Heart left ventricle (tissue), 16 donors: Measurements from ENCODE around the gene AGPAT4. TPM values are rescaled to one million over a fixed set of nuclear protein-coding genes. Genes with fewer than 3 reads are reported as not detected.

ENCODE experiments used
- ATAC-seq, 4 donors: fragments of 200-7000 bp; cut with Tn5 transposase; one replicate each; pipeline ENCODE4 v1.9.1; 2020 to 2022; ENCODE audit warnings: moderate library complexity in 4 of 4, mild to moderate bottlenecking in 3 of 4, moderate number of reproducible peaks in 1 of 4
- DNase-seq, 5 donors: peaks; one replicate each; pipeline ENCODE4 v3.0.0-alpha.2; 2020
- H3K27ac ChIP-seq, 12 donors: fragments of 200-600 bp; sonication (generic) in 4 of 12; one replicate each; pipeline versions ENCODE4 v1.5.0 to v1.8.0; 2016 to 2022; ENCODE audit warnings: mild to moderate bottlenecking in 2 of 12
- H3K27me3 ChIP-seq, 9 donors: fragments of 200-600 bp; sonication (generic) in 2 of 9; one replicate each; pipeline versions ENCODE4 v1.5.1 to v1.8.0; 2016 to 2022; ENCODE audit warnings: mild to moderate bottlenecking in 3 of 9
- H3K36me3 ChIP-seq, 9 donors: fragments of 200-600 bp; sonication (generic) in 2 of 9; one replicate each; pipeline versions ENCODE4 v1.5.0 to v1.8.0; 2018 to 2022; ENCODE audit warnings: mild to moderate bottlenecking in 2 of 9
- H3K4me1 ChIP-seq, 12 donors: fragments of 200-600 bp; sonication (generic) in 4 of 12; one replicate each; pipeline versions ENCODE4 v1.5.0 to v1.8.0; 2016 to 2022; ENCODE audit warnings: mild to moderate bottlenecking in 3 of 12
- H3K4me3 ChIP-seq, 12 donors: fragments of 200-600 bp; sonication (generic) in 4 of 12; one replicate each; pipeline versions ENCODE4 v1.5.0 to v1.8.0; 2017 to 2022; ENCODE audit warnings: mild to moderate bottlenecking in 9 of 12, moderate library complexity in 4 of 12
- H3K9me3 ChIP-seq, 12 donors: fragments of 200-600 bp; sonication (generic) in 4 of 12; one replicate each; pipeline versions ENCODE4 v1.5.0 to v1.8.0; 2016 to 2022; ENCODE audit warnings: mild to moderate bottlenecking in 1 of 12
- CTCF ChIP-seq, 12 donors: fragments of 200-600 bp; sonication (generic) in 4 of 12; IDR thresholded peaks; one replicate each; pipeline versions ENCODE4 v1.5.0 to v1.8.0; 2018 to 2022; ENCODE audit warnings: antibody characterized with exemption in 12 of 12, mild to moderate bottlenecking in 5 of 12
- POLR2A ChIP-seq, 2 donors: fragments of 450-650 bp; IDR thresholded peaks; one replicate each; pipeline ENCODE4 v1.6.1; 2017; ENCODE audit warnings: antibody characterized with exemption in 2 of 2, mild to moderate bottlenecking in 2 of 2, moderate library complexity in 2 of 2
- whole genome bisulfite sequencing, 4 donors: extraction: QIAGEN DNeasy Blood & Tissue Kit in 2 of 4; methylation state at CpG; one replicate each; pipeline versions ENCODE4 v1.1.5 to v1.1.7; 2013 to 2018; 5-methylcytosine and 5-hydroxymethylcytosine counted together
- intact Hi-C, 10 donors: fragments of 100-400 bp; cut with DNase I; formaldehyde crosslinking; loops; one replicate each; pipeline versions ENCODE4 v1.11.1 to v1.14.2; 2022
- polyA plus RNA-seq, 2 donors: library from polyadenylated mRNA; stranded (reverse); fragments of 200-250 nt; gene quantifications; one replicate each; pipeline ENCODE4 v1.2.3, GENCODE V29; 2013
- total RNA-seq, 9 donors: library from RNA; depleted of rRNA in 2 of 9; stranded (reverse); fragments of >200 nt in 2 of 9; fragmentation: NEBNext Ultra II Directional in 3 of 9; extraction: Animal tissue kit (Norgen Biotek cat#: 25700) in 3 of 9; gene quantifications; one replicate each; pipeline versions ENCODE4 v1.1.0 to v1.2.4, GENCODE V29; 2016 to 2023
- donor health status: ischemic (EF 13 %, LVEDD 7.1; RV severe dilation, severe dysfunction).
- donor health status: healthy with polysubstance abuse.
- donor health status: DM: no; HTN: yes; CAD: no.
- donor health status: DM: no; HTN: no; CAD: no.
- donor health status: ischemic (EF 25% LVEDD 6.9; RV normal size, moderate dysfunction).
- donor health status: ischemic (EF 25% LVEDD 5.7; RV mildly dilated, moderate dysfunction).
- donor health status: healthy.
- donor health status: DM: yes; HTN: yes; CAD: no.
- donor health status: ischemic (EF 35%, LVEDD 5.7; RV mildly dilated, moderate dysfunction).
- donor health status: nonischemic (EF 11% LVEDD 7.7; RV severe dilation, severe dysfunction).
- donor health status: DM: yes; HTN: yes; CAD: no.
- donor health status: PGD.
- donor health status: ischemic (EF 29% LVEDD 5.4; RV normal size, mild dysfunction).
- donor health status: nonischemic (EF 23%, LVEDD 6.1; RV moderate dilation, normal function).

Gene AGPAT4
- total and polyA plus RNA-seq, 11 donors, result 0.83 to 5.0 (median 1.8) TPM

GRCh38 chr6:161217628-161218027, 56.2 kb downstream of the AGPAT4 start:
- H3K9me3 ChIP-seq, result peaks cover 0 to 4% (median 0%) of the 10 kb centered on the region in 12 donors
- H3K27ac ChIP-seq, result no peak overlapping the region
- no peak overlapping the region for H3K4me3 ChIP-seq
- 94 to 98% (median 96%) methylated on average over 5 of the region's 5 CpGs for WGBS, 4 donors
- no peak for DNase-seq
- H3K36me3 ChIP-seq, result no peaks in the 10 kb centered on the region
- no peaks in the 10 kb centered on the region for H3K4me1 ChIP-seq
- no peak for ATAC-seq
- TF ChIP-seq POLR2A (IDR thresholded peaks at IDR 0.05), result no peak
- no peak for TF ChIP-seq CTCF (IDR thresholded peaks at IDR 0.05)
- H3K27me3 ChIP-seq, result no peaks in the 10 kb centered on the region
- intact Hi-C loops, result no loop called here

- H3K27me3 ChIP-seq, result no peaks in the 10 kb centered on the region
- H3K27ac ChIP-seq, result no peak overlapping the region
- peaks cover 0 to 13% (median 2%) of the 10 kb centered on the region in 12 donors for H3K9me3 ChIP-seq
- H3K4me3 ChIP-seq, result no peak overlapping the region
- DNase-seq (no peak), ATAC-seq (no peak)
- 97 to 98% (median 97%) methylated on average over 20 of the region's 20 CpGs for WGBS, 4 donors
- TF ChIP-seq POLR2A (IDR thresholded peaks at IDR 0.05) (no peak), CTCF (IDR thresholded peaks at IDR 0.05) (no peak)
- no peaks in the 10 kb centered on the region for H3K36me3 ChIP-seq
- no peaks in the 10 kb centered on the region for H3K4me1 ChIP-seq
- intact Hi-C loops, result no loop called here
Measured at GRCh38 chr6:161216616-161217205, 57.1 kb downstream of the AGPAT4 start.

GRCh38 chr6:161215876-161216615, 57.8 kb downstream of the AGPAT4 start:
- ATAC-seq (no peak), DNase-seq (no peak)
- H3K36me3 ChIP-seq, result no peaks in the 10 kb centered on the region
- TF ChIP-seq CTCF (IDR thresholded peaks at IDR 0.05) (no peak), POLR2A (IDR thresholded peaks at IDR 0.05) (no peak)
- H3K27me3 ChIP-seq, result no peaks in the 10 kb centered on the region
- intact Hi-C loops, result no loop called here
- no peaks in the 10 kb centered on the region for H3K4me1 ChIP-seq
- peaks cover 0 to 20% (median 8%) of the 10 kb centered on the region in 12 donors for H3K9me3 ChIP-seq
- H3K27ac ChIP-seq, result no peak overlapping the region
- H3K4me3 ChIP-seq, result no peak overlapping the region
- WGBS, 4 donors, result 93 to 96% (median 94%) methylated on average over 13 of the region's 13 CpGs

- 92 to 97% (median 96%) methylated on average over 4 of the region's 4 CpGs for WGBS, 4 donors
Measured at GRCh38 chr6:161215193-161215592, 58.7 kb downstream of the AGPAT4 start.

More at GRCh38 chr6:161215193-161215592, 58.7 kb downstream of the AGPAT4 start:
- no peaks in the 10 kb centered on the region for H3K4me1 ChIP-seq
- no peak overlapping the region for H3K4me3 ChIP-seq
- intact Hi-C loops, result no loop called here
- peaks cover 0 to 27% (median 10%) of the 10 kb centered on the region in 12 donors for H3K9me3 ChIP-seq
- DNase-seq (no peak), ATAC-seq (no peak)
- H3K27me3 ChIP-seq, result no peaks in the 10 kb centered on the region
- TF ChIP-seq POLR2A (IDR thresholded peaks at IDR 0.05), result no peak
- TF ChIP-seq CTCF (IDR thresholded peaks at IDR 0.05), result no peak
- H3K27ac ChIP-seq, result no peak overlapping the region
- no peaks in the 10 kb centered on the region for H3K36me3 ChIP-seq
